GM21717 (cell line): Measurements from ENCODE around the gene SLC22A6.

Experiments
- ATAC-seq: cut with Tn5 transposase; IDR thresholded peaks from one replicate; pipeline ENCODE4 v1.9.1; 2021; ENCODE audit warnings: mild to moderate bottlenecking, moderate library complexity; ENCODE audit not compliant: unreplicated experiment

SLC22A6 gene

GRCh38 chr11:62933285-62933684 is 51.5 kb downstream of the SLC22A6 start:
- no peak for ATAC-seq

- ATAC-seq: no peak
These were observed 53.1 kb downstream of the SLC22A6 start for GRCh38 chr11:62931499-62932278.

GRCh38 chr11:62930666-62931065 is 54.1 kb downstream of the SLC22A6 start:
- ATAC-seq: no peak

- ATAC-seq: no peak
These were observed 54.6 kb downstream of the SLC22A6 start for GRCh38 chr11:62930157-62930556.

- no peak for ATAC-seq
These were observed 56.8 kb downstream of the SLC22A6 start for GRCh38 chr11:62928011-62928410.

GRCh38 chr11:62926680-62927455 is 57.9 kb downstream of the SLC22A6 start:
- no peak for ATAC-seq
